Measurements from ENCODE around the gene HIF3A.
"Not testable (repeated sequence)": the region's sequence is repeated elsewhere in the genome, so short reads cannot be mapped to it uniquely, and the experiment has no call there.

The HIF3A gene

DNA sequence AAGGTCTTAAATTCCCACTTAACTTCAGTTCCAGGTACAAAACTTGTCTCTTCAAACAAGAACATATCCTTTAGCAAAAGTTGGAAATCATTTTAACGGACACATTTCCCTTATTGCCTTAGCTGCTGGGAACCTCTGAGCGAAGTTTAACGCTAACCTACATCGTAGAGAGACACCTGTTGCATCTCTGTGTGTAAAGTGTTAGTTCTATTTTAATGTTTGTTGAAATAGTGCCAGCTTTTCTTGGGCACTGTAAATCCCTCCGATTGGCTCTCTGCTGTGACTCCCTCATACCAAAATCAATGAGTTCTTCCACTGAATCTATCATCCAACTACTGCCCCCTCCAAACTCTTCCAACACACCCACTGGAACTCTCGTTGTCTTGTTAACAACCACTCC is 2.3 kb upstream of the HIF3A start:
- no peak for DNase-seq (ENCODE audit: low spot score)

DNA sequence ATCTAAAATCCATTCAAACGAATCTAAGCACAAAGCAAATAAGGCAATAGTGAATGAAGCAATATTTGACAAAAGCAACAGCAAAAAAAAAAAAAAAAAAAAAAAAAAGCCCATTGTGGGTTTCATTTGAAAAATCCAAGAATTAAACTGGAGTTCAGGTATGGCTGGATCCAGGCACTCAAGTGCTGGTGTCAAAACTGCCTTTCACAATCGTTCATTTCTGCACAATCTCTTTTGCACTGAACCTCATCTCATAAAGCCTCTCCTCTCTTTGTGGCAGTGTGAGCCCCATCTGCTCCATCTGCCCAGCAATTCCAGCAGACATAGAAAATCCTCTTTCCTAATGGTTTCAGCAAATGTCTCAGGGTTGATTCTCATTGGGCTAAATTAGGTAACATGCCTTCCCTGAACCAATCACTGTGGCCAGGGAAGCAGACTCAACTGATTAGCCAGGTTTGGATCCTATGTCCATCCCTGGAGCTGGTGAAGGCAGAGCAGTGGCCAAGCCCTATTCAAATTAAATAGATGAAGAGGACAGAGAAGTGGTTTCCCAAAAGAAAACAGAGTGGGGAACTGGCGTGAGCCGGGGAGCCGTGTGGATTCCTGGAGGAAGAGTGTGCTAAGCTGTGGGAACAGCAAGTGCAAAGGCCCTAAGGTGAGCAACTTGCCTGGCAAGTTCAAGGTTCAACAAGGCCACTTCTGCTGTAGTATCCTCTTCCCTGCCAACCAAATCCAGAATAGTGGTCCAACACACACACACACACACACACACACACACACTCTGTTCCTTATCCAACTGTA is 1.2 kb upstream of the HIF3A start:
- no peak for DNase-seq (ENCODE audit: low spot score)

DNA sequence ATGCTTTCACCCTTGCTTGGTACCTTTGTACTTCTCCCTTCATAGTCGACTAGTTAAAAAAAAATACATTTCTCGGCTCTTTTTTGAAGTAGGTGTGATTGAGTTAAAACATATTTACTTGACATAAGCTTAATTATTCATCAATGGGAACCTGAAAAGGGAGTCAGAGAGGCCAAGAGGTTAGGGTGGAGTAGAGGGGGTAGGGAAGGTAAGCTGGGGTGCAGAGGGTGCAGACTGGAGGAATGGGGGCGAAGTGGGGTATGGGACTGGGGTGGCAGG is 701 bp upstream of the HIF3A start:
- DNase-seq (ENCODE audit: low spot score) = no peak

DNA sequence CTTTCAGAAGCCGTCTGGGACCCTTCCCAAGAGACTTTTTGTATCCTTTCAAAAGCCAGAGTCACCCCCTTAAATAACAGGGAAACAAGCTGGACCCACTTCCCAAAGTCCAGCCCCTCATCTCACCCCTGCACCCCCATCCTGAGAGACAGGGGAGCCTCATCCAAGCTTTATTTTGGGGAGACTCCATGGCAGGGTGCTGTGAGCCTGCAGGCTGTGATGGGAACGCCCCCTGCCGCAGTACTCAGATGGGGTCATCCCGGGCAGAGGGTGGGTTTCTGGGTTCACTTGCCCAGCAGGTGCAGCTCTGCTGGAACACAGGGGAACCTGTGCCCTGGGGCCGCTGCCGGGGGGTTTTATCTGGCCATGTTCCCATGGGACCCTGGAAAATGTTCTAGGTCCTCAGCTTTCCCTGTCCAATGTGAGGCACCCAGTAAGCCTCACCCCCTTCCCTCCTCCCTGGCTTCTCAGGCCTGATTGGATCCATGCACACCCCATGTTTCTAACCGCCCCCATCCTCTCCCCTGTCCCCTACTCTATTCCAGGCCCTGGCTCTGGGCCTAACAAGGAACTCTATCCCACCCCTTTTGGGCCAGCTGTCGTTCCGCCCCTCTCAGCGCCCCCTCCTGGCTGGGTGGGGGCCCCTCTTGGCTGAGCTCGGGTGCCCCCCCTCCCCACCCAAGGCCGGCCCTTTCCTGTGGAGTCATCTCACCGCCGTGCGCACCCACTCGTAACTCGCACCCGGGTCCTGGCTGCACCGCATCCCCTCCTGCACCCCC is 1.0 kb downstream of the HIF3A start:
- no peak for DNase-seq (ENCODE audit: low spot score)

DNA sequence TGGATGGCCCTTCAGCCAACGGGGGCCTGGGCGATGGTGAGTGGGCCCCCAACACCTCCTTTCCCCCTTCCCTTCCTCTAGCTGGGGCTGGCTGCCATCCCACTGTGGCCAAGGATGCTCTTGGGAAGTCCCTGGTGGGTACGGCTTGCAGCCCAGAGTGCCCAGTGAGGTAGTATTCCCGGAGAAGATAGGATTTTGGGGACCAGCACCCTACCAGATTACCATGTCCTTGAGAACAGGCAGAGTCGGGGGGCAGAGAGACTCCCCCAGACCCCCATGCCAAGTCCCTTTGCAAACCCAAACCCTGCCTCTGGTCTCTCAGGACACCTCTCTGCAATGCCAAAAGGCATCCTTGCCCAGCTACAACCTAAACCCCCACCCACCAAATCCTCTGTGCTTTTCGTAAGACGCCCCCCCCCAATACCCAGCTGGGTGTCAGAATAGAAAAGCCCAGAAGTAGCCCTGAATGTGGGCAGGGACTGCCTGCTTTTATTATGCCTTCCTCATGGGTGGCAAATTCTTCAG is 1.7 kb downstream of the HIF3A start:
- no peak for DNase-seq (ENCODE audit: low spot score)

GRCh38 chr19:46299004-46299509 is 2.2 kb downstream of the HIF3A start:
- DNase-seq (ENCODE audit: low spot score) = peak; percentile 94

DNA sequence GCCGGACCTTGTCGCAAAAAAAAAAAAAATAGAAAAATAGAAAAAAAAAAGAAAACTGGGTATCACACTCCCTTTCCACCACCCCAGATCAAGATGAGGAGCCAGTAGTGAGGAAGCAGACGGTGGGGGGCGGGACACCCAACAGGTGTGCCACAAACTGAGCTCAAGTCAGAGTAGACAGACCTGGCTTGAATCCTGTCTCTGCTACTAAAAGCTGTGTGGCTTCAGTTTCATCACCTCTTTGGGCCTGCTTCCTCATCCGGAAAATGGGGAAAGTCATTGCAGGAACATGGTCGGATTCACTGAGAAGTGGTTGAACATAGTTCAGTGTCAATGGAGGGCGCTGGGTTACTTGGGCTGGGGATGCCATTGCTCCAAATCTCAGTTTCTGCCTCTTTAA is 2.9 kb downstream of the HIF3A start:
- no peak for DNase-seq (ENCODE audit: low spot score)

- DNase-seq (ENCODE audit: low spot score) = no peak
These were observed 6.5 kb downstream of the HIF3A start for GRCh38 chr19:46303322-46303690.

GRCh38 chr19:46303691-46304397 is 7.0 kb downstream of the HIF3A start:
- peak; percentile 77 for DNase-seq (ENCODE audit: low spot score)

- no peak for DNase-seq (ENCODE audit: low spot score)
These were observed 9.7 kb downstream of the HIF3A start for GRCh38 chr19:46306501-46306900.

DNA sequence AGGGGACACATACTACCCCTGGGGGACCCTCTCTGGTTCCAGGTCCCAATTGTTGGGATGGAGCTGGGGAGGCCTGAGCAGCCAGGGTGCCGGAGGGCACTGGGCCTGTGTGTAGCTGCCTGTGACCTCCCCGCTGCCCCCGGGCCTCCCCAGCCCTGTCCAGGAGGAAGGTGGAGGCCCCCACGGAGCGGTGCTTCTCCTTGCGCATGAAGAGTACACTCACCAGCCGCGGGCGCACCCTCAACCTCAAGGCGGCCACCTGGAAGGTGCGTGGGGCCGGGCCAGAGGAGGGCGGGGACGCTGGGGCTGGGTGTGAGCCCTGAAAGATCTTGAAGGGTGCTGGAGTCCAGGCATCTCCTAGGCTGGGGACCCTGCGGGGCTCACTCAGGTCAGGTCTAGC is 11.7 kb downstream of the HIF3A start:
- DNase-seq (ENCODE audit: low spot score) = no peak

DNA sequence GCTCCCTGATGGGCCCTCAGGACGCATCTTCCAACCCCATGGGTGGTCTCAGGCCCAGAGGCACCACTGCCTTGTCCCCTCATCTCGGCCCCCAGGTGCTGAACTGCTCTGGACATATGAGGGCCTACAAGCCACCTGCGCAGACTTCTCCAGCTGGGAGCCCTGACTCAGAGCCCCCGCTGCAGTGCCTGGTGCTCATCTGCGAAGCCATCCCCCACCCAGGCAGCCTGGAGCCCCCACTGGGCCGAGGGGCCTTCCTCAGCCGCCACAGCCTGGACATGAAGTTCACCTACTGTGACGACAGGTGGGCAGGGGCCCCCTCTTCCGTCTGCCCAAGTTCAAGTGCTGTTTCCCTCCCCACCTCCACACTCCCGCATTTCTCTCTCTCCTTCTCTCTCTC is 12.2 kb downstream of the HIF3A start:
- no peak for DNase-seq (ENCODE audit: low spot score)

- no peak for DNase-seq (ENCODE audit: low spot score)
These were observed 14.6 kb downstream of the HIF3A start for GRCh38 chr19:46311444-46311843.

DNA sequence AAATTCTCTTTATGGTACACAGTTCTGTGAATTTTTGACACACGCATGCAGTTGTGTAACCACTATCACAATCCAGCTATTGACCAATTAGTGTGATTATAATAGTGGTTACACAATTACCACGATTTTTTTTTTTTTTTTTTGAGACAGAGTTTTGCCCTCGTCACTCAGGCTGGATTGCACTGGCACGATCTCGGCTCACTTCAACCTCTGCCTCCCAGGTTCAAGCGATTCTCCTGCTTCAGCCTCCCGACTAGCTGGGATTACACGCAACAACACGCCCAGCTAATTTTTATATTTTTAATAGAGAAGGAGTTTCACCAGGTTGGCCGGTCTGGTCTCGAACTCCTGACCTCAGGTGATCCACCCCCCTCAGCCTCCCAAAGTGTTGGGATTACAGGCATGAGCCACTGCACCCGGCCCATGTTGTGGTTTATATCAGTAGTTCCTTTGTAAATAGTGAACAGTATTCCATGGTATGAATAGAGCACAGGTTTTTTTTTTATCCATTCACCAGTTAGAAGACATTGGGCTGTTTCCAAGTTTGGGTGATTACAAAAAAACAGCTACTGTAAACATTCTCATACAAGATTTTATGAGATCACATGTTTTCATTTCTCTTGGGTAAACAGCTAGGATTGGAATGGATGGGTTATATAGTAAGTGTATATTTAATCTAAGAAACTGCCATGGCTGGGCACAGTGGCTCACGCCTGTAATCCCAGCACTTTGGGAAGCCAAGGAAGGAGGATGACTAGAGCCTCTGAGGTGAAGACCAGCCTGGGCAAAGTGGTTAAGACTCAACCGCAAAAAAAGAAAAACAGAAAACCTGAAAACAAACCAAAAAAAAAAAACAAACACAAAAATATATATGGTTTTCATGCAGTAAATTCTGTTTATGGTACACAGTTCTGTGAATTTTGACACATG is 17.0 kb downstream of the HIF3A start:
- DNase-seq (ENCODE audit: low spot score) = not testable (repeated sequence)

DNA sequence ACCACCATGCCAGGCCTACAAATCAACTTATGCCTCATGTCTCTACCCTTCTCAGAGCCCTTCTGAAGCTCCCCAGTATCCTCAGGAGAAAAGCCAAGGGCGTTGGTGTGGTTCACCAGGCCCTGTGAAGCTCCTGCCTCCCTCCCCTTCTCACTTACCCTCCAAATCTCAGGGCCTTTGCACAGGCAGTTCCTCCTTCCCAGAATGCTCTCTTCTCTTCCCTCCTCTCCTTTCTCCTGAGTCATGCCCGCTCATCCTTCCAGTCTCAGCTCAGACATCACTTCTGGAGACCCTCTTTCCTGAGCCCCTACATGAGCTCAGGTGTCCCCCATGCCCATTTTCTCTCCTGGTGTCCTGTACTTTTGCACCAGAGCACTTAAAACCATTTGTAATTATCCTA is 20.5 kb downstream of the HIF3A start:
- no peak for DNase-seq (ENCODE audit: low spot score)

- no peak for DNase-seq (ENCODE audit: low spot score)
These were observed 22.8 kb downstream of the HIF3A start for GRCh38 chr19:46319613-46320012.

DNA sequence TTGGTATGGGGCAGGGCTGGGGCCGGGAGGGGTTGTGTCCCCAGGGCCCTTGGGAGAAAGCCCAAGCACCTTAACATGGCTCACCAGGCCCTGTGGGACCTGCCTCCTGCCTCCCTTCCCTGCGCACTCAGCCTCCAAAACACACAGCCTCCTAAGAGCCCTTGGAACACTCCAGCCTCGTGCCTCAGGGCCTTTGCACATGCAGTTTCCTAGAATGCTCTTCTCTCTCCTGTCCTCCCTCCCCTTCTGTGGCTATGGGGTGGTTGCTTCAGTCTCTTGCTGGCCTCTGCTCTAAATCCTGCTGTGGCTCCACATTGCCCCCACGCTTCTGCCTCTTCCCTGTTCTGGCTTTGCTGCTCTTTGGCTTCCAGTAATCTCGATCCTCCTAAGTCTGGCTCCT is 23.7 kb downstream of the HIF3A start:
- DNase-seq (ENCODE audit: low spot score) = no peak

DNA sequence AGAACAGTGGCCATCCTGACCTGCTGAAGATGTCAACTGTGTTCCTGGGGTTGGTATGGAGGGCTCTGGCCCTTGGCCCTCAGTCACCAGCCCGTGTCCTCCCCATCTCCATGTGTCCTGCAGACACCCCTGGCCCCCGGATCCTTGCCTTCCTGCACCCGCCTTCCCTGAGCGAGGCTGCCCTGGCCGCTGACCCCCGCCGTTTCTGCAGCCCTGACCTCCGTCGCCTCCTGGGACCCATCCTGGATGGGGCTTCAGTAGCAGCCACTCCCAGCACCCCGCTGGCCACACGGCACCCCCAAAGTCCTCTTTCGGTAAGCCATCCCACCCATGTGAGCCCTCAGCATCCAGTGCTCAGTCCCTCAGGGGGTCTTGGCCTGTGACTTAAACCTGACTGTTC is 24.8 kb downstream of the HIF3A start:
- no peak for DNase-seq (ENCODE audit: low spot score)

DNA sequence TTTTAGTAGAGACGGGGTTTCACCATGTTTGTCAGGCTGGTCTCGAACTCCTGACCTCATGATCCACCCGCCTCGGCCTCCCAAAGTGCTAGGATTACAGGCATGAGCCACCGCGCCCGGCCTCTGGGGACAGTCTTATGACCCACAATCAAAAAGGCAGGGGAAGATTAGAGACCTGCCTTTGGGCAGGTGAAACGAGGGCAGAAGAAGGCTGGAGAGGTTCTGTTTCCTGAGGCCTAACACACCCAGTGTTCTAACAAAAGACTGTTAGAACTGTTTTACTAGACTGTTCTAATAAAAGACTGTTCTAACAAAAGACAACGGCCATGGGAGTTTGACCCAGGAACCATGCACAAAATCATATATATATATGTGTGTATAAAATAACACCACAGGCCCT is 26.4 kb downstream of the HIF3A start:
- DNase-seq (ENCODE audit: low spot score) = not testable (repeated sequence)

DNA sequence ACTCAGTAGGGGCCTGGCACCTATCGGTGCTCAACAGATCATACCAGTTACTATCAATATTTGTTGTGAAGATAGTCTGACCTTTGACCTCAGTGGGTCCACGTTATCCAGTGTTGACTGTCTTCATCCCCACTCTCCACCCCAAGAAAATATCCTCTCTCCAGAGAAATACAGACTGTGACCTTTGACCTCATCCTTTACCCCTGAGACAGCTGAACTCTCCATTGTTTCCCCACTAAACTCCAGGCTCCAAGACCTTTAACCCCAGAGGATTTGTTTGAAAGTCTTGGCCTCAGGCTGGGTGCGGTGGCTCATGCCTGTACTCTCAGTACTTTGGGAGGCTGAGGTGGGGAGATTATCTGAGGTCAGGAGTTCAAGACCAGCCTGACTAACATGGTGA is 27.4 kb downstream of the HIF3A start:
- DNase-seq (ENCODE audit: low spot score) = no peak

DNA sequence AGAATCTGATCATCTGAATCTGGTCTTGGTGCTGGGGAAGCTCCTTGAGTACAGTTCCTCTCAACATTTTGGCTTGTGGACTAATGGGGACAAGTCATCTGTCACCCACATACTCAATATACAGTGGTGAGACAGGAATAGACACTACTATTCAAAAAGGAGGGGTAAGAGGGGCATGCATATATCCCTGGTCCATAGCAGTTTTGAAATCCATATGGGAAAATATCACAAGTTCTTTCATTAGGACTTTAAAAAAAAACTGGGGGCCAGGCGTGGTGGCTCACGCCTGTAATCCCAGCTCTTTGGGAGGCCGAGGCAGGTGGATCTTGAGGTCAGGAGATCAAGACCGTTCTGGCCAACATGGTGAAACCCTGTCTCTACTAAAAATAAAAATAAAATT is 29.8 kb downstream of the HIF3A start:
- no peak for DNase-seq (ENCODE audit: low spot score)

DNA sequence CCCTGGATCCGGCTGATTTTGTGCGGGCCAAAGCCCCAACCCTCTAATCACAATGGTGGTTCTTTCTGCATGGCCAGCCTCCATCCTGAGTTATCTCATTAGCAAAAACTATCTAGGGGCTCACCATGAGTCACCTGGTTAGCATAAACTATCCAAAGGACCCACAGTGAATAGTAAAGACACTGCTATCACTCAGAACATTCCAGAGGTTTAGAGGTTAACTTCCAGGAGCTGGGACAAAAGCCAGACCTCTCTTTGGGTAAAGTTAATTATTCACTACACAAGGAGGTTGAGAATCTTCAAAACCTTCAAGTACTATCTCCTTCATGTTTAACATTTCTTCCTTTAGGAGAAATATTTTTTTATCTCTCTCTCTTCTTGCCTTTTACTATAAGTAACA is 31.2 kb downstream of the HIF3A start:
- DNase-seq (ENCODE audit: low spot score) = no peak
